Keratinocyte (primary cell): ENCODE results near the gene SSBP2. TPM values are rescaled to one million over a fixed set of nuclear protein-coding genes. Genes with fewer than 3 reads are reported as not detected.

ENCODE experiments used
- DNase-seq: peaks from one replicate; pipeline ENCODE4 v3.0.0-alpha.2; 2011; ENCODE audit warnings: low read depth, missing footprints, low spot score
- FAIRE-seq: peaks from 2 replicates; lab custom pipeline; 2011; peaks lifted over from hg19 to GRCh38; lab: Jason Lieb, UNC
- H2AFZ ChIP-seq: 2 replicates; pipeline ENCODE4 v1.6.0; 2012; ENCODE audit warnings: low read length, control low read depth, inconsistent platforms; ENCODE audit not compliant: control insufficient read depth
- H3K27ac ChIP-seq: 2 replicates; pipeline ENCODE4 v1.5.1; 2011; ENCODE audit warnings: low read length; ENCODE audit not compliant: control insufficient read depth, insufficient read depth
- H3K27me3 ChIP-seq: 3 replicates; pipeline ENCODE4 v1.6.0; 2011; ENCODE audit warnings: low read length; ENCODE audit not compliant: control insufficient read depth, insufficient read depth; ENCODE audit errors: extremely low read depth
- H3K36me3 ChIP-seq, 2 experiments: 2 replicates in 1 of 2; 3 replicates in 1 of 2; pipeline ENCODE4 v1.5.1; 2011; ENCODE audit warnings: low read length in 2 of 2, mild to moderate bottlenecking in 1 of 2; ENCODE audit not compliant: control insufficient read depth in 2 of 2, insufficient read depth in 2 of 2; ENCODE audit errors: extremely low read depth in 1 of 2
- H3K4me1 ChIP-seq: 3 replicates; pipeline ENCODE4 v1.5.1; 2011; ENCODE audit warnings: low read length; ENCODE audit not compliant: control insufficient read depth, insufficient read depth; ENCODE audit errors: extremely low read depth
- H3K4me2 ChIP-seq: 3 replicates; pipeline ENCODE4 v1.6.0; 2011; ENCODE audit warnings: low read depth, low read length; ENCODE audit not compliant: control insufficient read depth, insufficient read depth; ENCODE audit errors: extremely low read depth
- H3K4me3 ChIP-seq, 3 experiments: fragments of 200-600 bp in 1 of 3; sonication (generic) in 1 of 3; 2 replicates in 2 of 3; 3 replicates in 1 of 3; pipeline ENCODE4 v1.5.1; 2011 to 2016; ENCODE audit warnings: low read length in 3 of 3, mild to moderate bottlenecking in 3 of 3, control low read depth in 2 of 3, inconsistent platforms in 1 of 3, low read depth in 1 of 3, mixed read lengths in 1 of 3, mixed run types in 1 of 3, moderate library complexity in 1 of 3; ENCODE audit not compliant: control insufficient read depth in 2 of 3, insufficient read depth in 2 of 3; ENCODE audit errors: extremely low read depth in 1 of 3
- H3K79me2 ChIP-seq: 2 replicates; pipeline ENCODE4 v1.6.0; 2012; ENCODE audit warnings: low read length; ENCODE audit not compliant: control insufficient read depth, insufficient read depth
- H3K9ac ChIP-seq: 3 replicates; pipeline ENCODE4 v1.6.0; 2011; ENCODE audit warnings: low read length; ENCODE audit not compliant: control insufficient read depth, insufficient read depth; ENCODE audit errors: extremely low read depth
- H3K9me1 ChIP-seq: 3 replicates; pipeline ENCODE4 v1.6.0; 2011; ENCODE audit warnings: low read length; ENCODE audit not compliant: control insufficient read depth, insufficient read depth; ENCODE audit errors: extremely low read depth
- H3K9me3 ChIP-seq: 2 replicates; pipeline ENCODE4 v1.5.1; 2012; ENCODE audit warnings: low read depth, low read length; ENCODE audit not compliant: control insufficient read depth
- H4K20me1 ChIP-seq: 3 replicates; pipeline ENCODE4 v1.6.0; 2011; ENCODE audit warnings: low read length; ENCODE audit not compliant: control insufficient read depth, insufficient read depth; ENCODE audit errors: extremely low read depth
- EZH2 ChIP-seq: IDR thresholded peaks from one replicate; pipeline ENCODE4 v1.6.1; 2012; ENCODE audit warnings: inconsistent platforms, mild to moderate bottlenecking, low read length, moderate library complexity
- dilution Hi-C: fragments of 300-500 bp; cut with MboI; formaldehyde crosslinking; loops from one replicate; pipeline ENCODE4 v1.7.0; 2020; ENCODE audit warnings: low sequenced_read_pairs; ENCODE audit not compliant: extremely low pct_ligation_motif_present
- polyA plus RNA-seq, 5 experiments: library from polyadenylated mRNA; depleted of rRNA in 3 of 5; stranded (reverse) in 3 of 5; stranded (forward) in 1 of 5; unstranded in 1 of 5; fragments of >200 nt; gene quantifications; 1 replicate in 1 of 5; 2 replicates in 3 of 5; 3 replicates in 1 of 5; pipeline versions ENCODE4 v1.2.1 to v1.2.3, GENCODE V29; 2011 to 2012; ENCODE audit warnings: missing spikeins in 2 of 5, low read depth in 1 of 5, low replicate concordance in 1 of 5
- TF ChIP-seq, protein P1 (sequence below), 3 experiments: IDR thresholded peaks in 1 of 3; conservative IDR thresholded peaks in 1 of 3; optimal IDR thresholded peaks in 1 of 3; 2 replicates in 2 of 3; 3 replicates in 1 of 3; pipeline versions ENCODE3 to v1.5.1; 2011; ENCODE audit warnings: low read length in 3 of 3, mild to moderate bottlenecking in 3 of 3, moderate library complexity in 2 of 3, control low read depth in 1 of 3, inconsistent platforms in 1 of 3; ENCODE audit not compliant: insufficient read depth in 2 of 3; ENCODE audit errors: extremely low read depth in 1 of 3

The SSBP2 gene
- polyA plus RNA-seq, 1 donor (not counting 4 experiments of a cell fraction or from before 2014, with no cell fraction given): 14.6 TPM

DNA sequence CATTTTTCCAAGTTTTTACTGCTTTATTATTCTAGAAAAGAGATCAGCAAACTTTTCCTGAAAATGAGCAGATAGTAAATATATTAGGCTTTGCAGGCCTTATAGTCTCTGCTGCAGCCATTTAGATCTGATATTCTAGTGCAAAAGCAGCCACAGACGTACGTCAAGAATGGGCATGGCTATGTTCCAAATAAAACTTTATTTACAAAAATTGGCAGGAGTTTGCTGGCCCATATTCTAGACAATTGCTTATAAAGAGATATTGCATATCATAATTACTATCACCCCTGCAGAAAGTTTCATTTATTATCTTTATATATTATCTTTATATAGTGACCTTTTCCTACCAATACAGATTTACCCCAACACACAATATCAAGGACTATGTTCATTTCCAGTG lies 195.0 kb downstream of the SSBP2 start:
- FAIRE-seq: no peak

DNA sequence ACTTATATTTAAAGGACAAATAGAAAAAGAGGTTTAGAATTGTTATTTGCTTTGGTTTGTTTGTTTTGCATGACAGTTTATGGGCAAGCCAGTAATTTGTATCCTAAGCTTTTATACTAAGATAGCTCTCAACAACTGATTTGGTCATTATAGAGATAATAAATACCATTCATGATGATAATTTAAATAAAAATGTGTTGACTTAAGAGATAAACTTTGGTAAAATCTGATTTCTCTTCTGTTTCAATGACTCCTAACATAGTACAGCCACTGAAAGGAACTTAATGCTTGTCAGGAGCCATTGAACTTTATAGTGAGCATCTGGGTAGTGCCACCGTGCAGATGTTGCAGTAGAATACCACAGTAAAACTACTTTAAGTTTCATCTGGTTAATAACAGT lies 196.2 kb downstream of the SSBP2 start:
- Histone ChIP-seq H3K4me3 (no peak overlapping the region), H3K27ac (no peak overlapping the region), H3K4me1 (no peaks in the 10 kb centered on the region), H4K20me1 (no peaks in the 10 kb centered on the region), H3K9ac (no peak overlapping the region), H3K36me3 (no peaks in the 10 kb centered on the region), H3K79me2 (no peaks in the 10 kb centered on the region), H3K9me3 (no peaks in the 10 kb centered on the region), H2AFZ (no peak overlapping the region), H3K9me1 (no peaks in the 10 kb centered on the region), H3K27me3 (no peaks in the 10 kb centered on the region), H3K4me2 (no peak overlapping the region)
- FAIRE-seq (no peak), DNase-seq (no peak)
- dilution Hi-C loops: no loop called here
- no peak for TF ChIP-seq EZH2
- TF ChIP-seq, protein P1, sequence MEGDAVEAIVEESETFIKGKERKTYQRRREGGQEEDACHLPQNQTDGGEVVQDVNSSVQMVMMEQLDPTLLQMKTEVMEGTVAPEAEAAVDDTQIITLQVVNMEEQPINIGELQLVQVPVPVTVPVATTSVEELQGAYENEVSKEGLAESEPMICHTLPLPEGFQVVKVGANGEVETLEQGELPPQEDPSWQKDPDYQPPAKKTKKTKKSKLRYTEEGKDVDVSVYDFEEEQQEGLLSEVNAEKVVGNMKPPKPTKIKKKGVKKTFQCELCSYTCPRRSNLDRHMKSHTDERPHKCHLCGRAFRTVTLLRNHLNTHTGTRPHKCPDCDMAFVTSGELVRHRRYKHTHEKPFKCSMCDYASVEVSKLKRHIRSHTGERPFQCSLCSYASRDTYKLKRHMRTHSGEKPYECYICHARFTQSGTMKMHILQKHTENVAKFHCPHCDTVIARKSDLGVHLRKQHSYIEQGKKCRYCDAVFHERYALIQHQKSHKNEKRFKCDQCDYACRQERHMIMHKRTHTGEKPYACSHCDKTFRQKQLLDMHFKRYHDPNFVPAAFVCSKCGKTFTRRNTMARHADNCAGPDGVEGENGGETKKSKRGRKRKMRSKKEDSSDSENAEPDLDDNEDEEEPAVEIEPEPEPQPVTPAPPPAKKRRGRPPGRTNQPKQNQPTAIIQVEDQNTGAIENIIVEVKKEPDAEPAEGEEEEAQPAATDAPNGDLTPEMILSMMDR (optimal IDR thresholded peaks at IDR 0.05 in 1 of 3, IDR thresholded peaks at IDR 0.05 in 1 of 3, conservative IDR thresholded peaks at IDR 0.05 in 1 of 3; ENCODE audit: extremely low read depth in 1 of 3, insufficient read depth in 2 of 3, low read length in 3 of 3): no peak

More for the DNA sequence above, 195.0 kb downstream of the SSBP2 start:
- no peaks in the 10 kb centered on the region for H3K79me2 ChIP-seq
- no peak overlapping the region for H3K27ac ChIP-seq
- no peak overlapping the region for H2AFZ ChIP-seq
- H3K9ac ChIP-seq: no peak overlapping the region
- H4K20me1 ChIP-seq: no peaks in the 10 kb centered on the region
- no peaks in the 10 kb centered on the region for H3K4me1 ChIP-seq
- H3K36me3 ChIP-seq: no peaks in the 10 kb centered on the region
- no peak for DNase-seq
- H3K27me3 ChIP-seq: no peaks in the 10 kb centered on the region
- TF ChIP-seq EZH2: no peak
- TF ChIP-seq, protein P1 (optimal IDR thresholded peaks at IDR 0.05 in 1 of 3, IDR thresholded peaks at IDR 0.05 in 1 of 3, conservative IDR thresholded peaks at IDR 0.05 in 1 of 3; ENCODE audit: extremely low read depth in 1 of 3, insufficient read depth in 2 of 3, low read length in 3 of 3): no peak
- H3K9me3 ChIP-seq: no peaks in the 10 kb centered on the region
- no peak overlapping the region for H3K4me3 ChIP-seq
- dilution Hi-C loops: no loop called here
- no peaks in the 10 kb centered on the region for H3K9me1 ChIP-seq
- no peak overlapping the region for H3K4me2 ChIP-seq
